Keratinocyte (primary cell): ENCODE measurements around the gene ZNF780A.

Source experiments
- CTCF ChIP-seq, 3 experiments: IDR thresholded peaks in 1 of 3; conservative IDR thresholded peaks in 1 of 3; optimal IDR thresholded peaks in 1 of 3; 2 replicates in 2 of 3; 3 replicates in 1 of 3; pipeline versions ENCODE3 to v1.5.1; 2011; ENCODE audit warnings: low read length in 3 of 3, mild to moderate bottlenecking in 3 of 3, moderate library complexity in 2 of 3, control low read depth in 1 of 3, inconsistent platforms in 1 of 3; ENCODE audit not compliant: insufficient read depth in 2 of 3; ENCODE audit errors: extremely low read depth in 1 of 3
- EZH2 ChIP-seq: IDR thresholded peaks from one replicate; pipeline ENCODE4 v1.6.1; 2012; ENCODE audit warnings: inconsistent platforms, mild to moderate bottlenecking, low read length, moderate library complexity

GRCh38 chr19:40090241-40091204 lies at the start of gene ZNF780A:
- TF ChIP-seq EZH2, result no peak
- no peak for TF ChIP-seq CTCF (optimal IDR thresholded peaks at IDR 0.05 in 1 of 3, IDR thresholded peaks at IDR 0.05 in 1 of 3, conservative IDR thresholded peaks at IDR 0.05 in 1 of 3; ENCODE audit: extremely low read depth in 1 of 3, insufficient read depth in 2 of 3, low read length in 3 of 3)
